Uterus (tissue), 2 donors: Measurements from ENCODE around the gene TRMT10A.

Experiments
- POLR2A ChIP-seq, 2 donors: fragments of 450-650 bp; IDR thresholded peaks; one replicate each; pipeline ENCODE4 v1.6.1; 2016; ENCODE audit warnings: antibody characterized with exemption in 2 of 2, mild to moderate bottlenecking in 1 of 2, moderate library complexity in 1 of 2
- TF ChIP-seq, protein P1 (sequence below), 4 experiments: fragments of 200-600 bp in 2 of 4; fragments of 450-650 bp in 2 of 4; sonication (generic) in 2 of 4; IDR thresholded peaks; one replicate each; pipeline ENCODE4 v1.5.1; 2016 to 2019; ENCODE audit warnings: antibody characterized with exemption in 4 of 4, mild to moderate bottlenecking in 2 of 4, moderate library complexity in 1 of 4

DNA sequence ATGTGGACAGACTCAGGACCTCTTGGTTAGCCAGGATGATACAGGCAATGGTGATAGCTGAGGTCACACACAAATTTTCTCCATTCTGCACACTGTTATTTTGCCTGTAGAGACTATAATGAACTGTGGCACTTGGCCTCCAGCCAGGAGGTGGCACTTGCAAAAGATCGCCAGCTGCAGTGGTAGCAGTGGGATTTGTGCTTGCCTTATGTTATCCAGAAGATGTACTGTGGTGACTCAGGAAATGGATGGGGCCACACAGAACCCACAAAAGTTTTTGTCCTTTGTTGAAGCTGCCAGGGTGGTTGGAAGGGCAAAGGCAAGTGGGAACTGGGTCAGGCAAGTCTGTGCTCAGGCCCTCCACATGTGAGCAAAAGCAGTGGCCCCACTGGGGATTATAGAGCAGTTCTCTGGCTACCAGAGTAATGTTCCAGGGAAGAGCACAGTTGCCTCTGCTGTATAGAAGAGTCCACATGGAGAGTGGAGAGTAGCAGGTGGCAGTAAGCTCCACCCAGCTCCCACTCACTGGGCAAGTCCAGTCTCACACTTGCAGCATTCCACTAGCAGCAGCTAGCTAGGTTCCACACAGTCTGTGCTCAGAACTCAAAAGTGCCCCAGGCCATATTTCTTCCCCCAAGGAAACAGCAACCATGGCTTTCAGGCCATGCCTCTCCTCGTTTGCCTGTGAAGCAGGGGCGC, 58.9 kb downstream of the TRMT10A start:
- TF ChIP-seq, protein P1, sequence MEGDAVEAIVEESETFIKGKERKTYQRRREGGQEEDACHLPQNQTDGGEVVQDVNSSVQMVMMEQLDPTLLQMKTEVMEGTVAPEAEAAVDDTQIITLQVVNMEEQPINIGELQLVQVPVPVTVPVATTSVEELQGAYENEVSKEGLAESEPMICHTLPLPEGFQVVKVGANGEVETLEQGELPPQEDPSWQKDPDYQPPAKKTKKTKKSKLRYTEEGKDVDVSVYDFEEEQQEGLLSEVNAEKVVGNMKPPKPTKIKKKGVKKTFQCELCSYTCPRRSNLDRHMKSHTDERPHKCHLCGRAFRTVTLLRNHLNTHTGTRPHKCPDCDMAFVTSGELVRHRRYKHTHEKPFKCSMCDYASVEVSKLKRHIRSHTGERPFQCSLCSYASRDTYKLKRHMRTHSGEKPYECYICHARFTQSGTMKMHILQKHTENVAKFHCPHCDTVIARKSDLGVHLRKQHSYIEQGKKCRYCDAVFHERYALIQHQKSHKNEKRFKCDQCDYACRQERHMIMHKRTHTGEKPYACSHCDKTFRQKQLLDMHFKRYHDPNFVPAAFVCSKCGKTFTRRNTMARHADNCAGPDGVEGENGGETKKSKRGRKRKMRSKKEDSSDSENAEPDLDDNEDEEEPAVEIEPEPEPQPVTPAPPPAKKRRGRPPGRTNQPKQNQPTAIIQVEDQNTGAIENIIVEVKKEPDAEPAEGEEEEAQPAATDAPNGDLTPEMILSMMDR (IDR thresholded peaks at IDR 0.05): no peak
- TF ChIP-seq POLR2A (IDR thresholded peaks at IDR 0.05): no peak
